SK-N-MC (cell line): ENCODE results near the gene A4GALT.

Source experiments
- EZH2 ChIP-seq: fragments of 200-600 bp; sonication (generic); IDR thresholded peaks from one replicate; pipeline ENCODE4 v1.6.1; 2017; ENCODE audit warnings: antibody characterized with exemption
- POLR2AphosphoS5 ChIP-seq: IDR thresholded peaks from 2 replicates; pipeline ENCODE4 v1.6.1; 2012; ENCODE audit warnings: mild to moderate bottlenecking, low read depth, low read length, borderline replicate concordance

DNA sequence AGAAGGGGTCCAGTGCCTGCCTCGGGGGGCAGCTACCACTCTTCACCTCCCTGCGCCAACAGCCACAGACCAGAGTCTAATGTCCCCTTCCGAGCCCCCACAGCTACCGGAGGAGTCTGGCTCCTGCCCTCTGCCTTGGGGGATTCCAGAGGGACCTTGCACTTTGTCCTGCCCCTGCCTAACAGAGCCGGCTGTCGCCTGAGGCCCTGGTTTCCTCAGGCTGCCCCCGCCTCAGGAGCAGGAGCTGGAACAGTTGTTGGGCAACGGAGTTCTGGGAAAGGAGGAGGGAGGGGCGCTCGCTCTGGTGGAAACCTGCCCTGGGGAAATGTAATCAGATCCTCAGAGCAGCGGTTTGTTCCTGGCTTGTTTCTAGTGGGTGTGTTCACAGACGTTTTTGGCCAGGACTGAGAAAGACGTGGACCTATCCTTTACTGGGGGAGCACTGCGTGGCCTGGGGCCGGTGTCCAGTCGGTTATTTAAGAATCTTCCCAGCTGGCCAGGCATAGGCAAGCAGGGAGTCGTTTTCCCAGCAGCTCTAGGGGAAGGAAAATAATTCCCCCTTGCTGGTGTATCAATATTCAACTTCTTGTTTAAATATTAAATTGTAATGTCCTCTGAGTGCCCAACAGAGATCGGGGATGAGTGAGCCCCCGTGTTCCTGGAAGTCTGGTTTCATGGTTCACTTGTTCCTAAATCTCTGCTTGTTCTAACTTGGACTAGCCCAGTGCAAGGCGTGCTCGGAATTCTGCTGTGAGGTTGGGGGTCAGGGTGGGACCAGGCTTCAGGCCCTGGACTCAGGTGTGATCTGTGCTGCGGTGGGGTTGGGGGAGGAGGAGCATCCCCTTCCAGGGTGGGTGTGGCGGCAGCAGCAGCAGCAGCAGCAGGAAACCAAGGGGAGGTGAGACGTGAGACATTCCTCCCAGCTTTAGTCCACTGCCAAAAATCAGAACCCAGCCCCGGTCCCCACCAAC is 32.1 kb downstream of the A4GALT start:
- no peak for TF ChIP-seq POLR2AphosphoS5
- no peak for TF ChIP-seq EZH2
